B cell (primary cell): Measurements from ENCODE around the gene TESMIN. TPM values are rescaled to one million over a fixed set of nuclear protein-coding genes. Genes with fewer than 3 reads are reported as not detected.

Experiments
- ATAC-seq: fragments of 200-7000 bp; cut with Tn5 transposase; one replicate; pipeline ENCODE4 v1.10.0; 2021; ENCODE audit warnings: low read depth, mild to moderate bottlenecking, moderate number of reproducible peaks, moderate library complexity
- CTCF ChIA-PET: fragments of 350-600 bp; sonication (Branson Sonifier 250); formaldehyde crosslinking; loops from one replicate; lab custom pipeline; 2021; ENCODE audit warnings: antibody characterized with exemption, inconsistent platforms; lab: Charles Lee
- POLR2A ChIA-PET: fragments of 350-600 bp; sonication (Branson Sonifier 250); formaldehyde crosslinking; loops from one replicate; lab custom pipeline; 2021; ENCODE audit warnings: antibody characterized with exemption; lab: Charles Lee
- DNase-seq: peaks from one replicate; pipeline ENCODE4 v3.0.0; 2013
- H2AFZ ChIP-seq: 2 replicates; pipeline ENCODE4 v1.6.1; 2012; ENCODE audit warnings: mild to moderate bottlenecking, low read depth, low read length; ENCODE audit not compliant: insufficient read depth, poor library complexity, severe bottlenecking
- H3K27ac ChIP-seq, 2 donors: 1 replicate in 1 of 2; 2 replicates in 1 of 2; pipeline ENCODE4 v1.5.1; 2012 to 2013; ENCODE audit warnings: low read length in 2 of 2, mild to moderate bottlenecking in 2 of 2, moderate library complexity in 1 of 2
- H3K27me3 ChIP-seq, 4 experiments: fragments of 200-600 bp in 1 of 4; sonication (generic) in 1 of 4; replicated peaks in 1 of 4; 1 replicate in 2 of 4; 2 replicates in 2 of 4; pipeline versions ENCODE4 v1.6.1 to v1.7.0; 2013 to 2016; ENCODE audit warnings: low read length in 3 of 4, mild to moderate bottlenecking in 2 of 4, mixed read lengths in 1 of 4, moderate library complexity in 1 of 4; ENCODE audit not compliant: insufficient read depth in 4 of 4, control insufficient read depth in 3 of 4; ENCODE audit errors: control extremely low read depth in 1 of 4
- H3K36me3 ChIP-seq, 2 experiments: replicated peaks in 1 of 2; 1 replicate in 1 of 2; 2 replicates in 1 of 2; pipeline versions ENCODE4 v1.6.1 to v1.7.1; 2013; ENCODE audit warnings: low read length in 1 of 2; ENCODE audit not compliant: insufficient read depth in 2 of 2, control insufficient read depth in 1 of 2; ENCODE audit errors: control extremely low read depth in 1 of 2, extremely low read depth in 1 of 2
- H3K4me1 ChIP-seq, 2 donors: fragments of 200-600 bp in 1 of 2; sonication (generic) in 1 of 2; 1 replicate in 1 of 2; 2 replicates in 1 of 2; pipeline versions ENCODE4 v1.5.1 to v1.6.1; 2013 to 2017; ENCODE audit warnings: low read length in 2 of 2; ENCODE audit not compliant: control insufficient read depth in 2 of 2, insufficient read depth in 2 of 2
- H3K4me2 ChIP-seq: replicated peaks from 2 replicates; pipeline ENCODE3; 2012; ENCODE audit warnings: mild to moderate bottlenecking, low read depth, low read length; ENCODE audit not compliant: poor library complexity, severe bottlenecking
- H3K4me3 ChIP-seq, 5 experiments: fragments of 200-600 bp in 1 of 5; sonication (generic) in 1 of 5; 1 replicate in 3 of 5; 2 replicates in 2 of 5; pipeline versions ENCODE4 v1.5.1 to v1.7.0; 2011 to 2016; ENCODE audit warnings: low read length in 4 of 5, mild to moderate bottlenecking in 4 of 5, low read depth in 2 of 5, control low read depth in 1 of 5, moderate library complexity in 1 of 5; ENCODE audit not compliant: insufficient read depth in 1 of 5; ENCODE audit errors: control extremely low read depth in 1 of 5, extremely low read depth in 1 of 5
- H3K79me2 ChIP-seq: fragments of 200-600 bp; sonication (generic); one replicate; pipeline ENCODE4 v1.6.0; 2016; ENCODE audit warnings: low read length; ENCODE audit not compliant: control insufficient read depth, insufficient read depth
- H3K9ac ChIP-seq: fragments of 200-600 bp; sonication (generic); 2 replicates; pipeline ENCODE4 v1.6.1; 2017; ENCODE audit warnings: mild to moderate bottlenecking, low read length, moderate library complexity
- H3K9me3 ChIP-seq, 3 donors: one replicate each; pipeline versions ENCODE4 v1.6.1 to v1.7.1; 2013; ENCODE audit warnings: low read length in 2 of 3; ENCODE audit not compliant: control insufficient read depth in 2 of 3, insufficient read depth in 1 of 3; ENCODE audit errors: control extremely low read depth in 1 of 3
- H4K20me1 ChIP-seq: 2 replicates; pipeline ENCODE4 v1.6.0; 2012; ENCODE audit warnings: mild to moderate bottlenecking, low read length; ENCODE audit not compliant: insufficient read depth, control insufficient read depth, poor library complexity, severe bottlenecking
- H3K27ac Mint-ChIP-seq: one replicate; pipeline ENCODE4 v1.8.0; 2021; ENCODE audit warnings: mixed read lengths
- H3K27me3 Mint-ChIP-seq: one replicate; pipeline ENCODE4 v1.8.0; 2021; ENCODE audit warnings: mixed read lengths
- H3K4me1 Mint-ChIP-seq: one replicate; pipeline ENCODE4 v1.8.0; 2021; ENCODE audit warnings: mixed read lengths
- H3K4me3 Mint-ChIP-seq: one replicate; pipeline ENCODE4 v1.8.0; 2021; ENCODE audit warnings: mixed read lengths
- H3K9me3 Mint-ChIP-seq: one replicate; pipeline ENCODE4 v1.8.0; 2022; ENCODE audit warnings: mixed read lengths; ENCODE audit not compliant: insufficient read depth
- EZH2 ChIP-seq: IDR thresholded peaks from 2 replicates; pipeline ENCODE4 v1.6.1; 2012; ENCODE audit warnings: borderline replicate concordance, low read depth, mild to moderate bottlenecking, moderate library complexity, low read length; ENCODE audit not compliant: insufficient read depth, poor library complexity, severe bottlenecking
- WGBS: methylation state at CpG from one replicate; pipeline ENCODE4 v1.1.5; 2013; ENCODE audit warnings: missing lambda C conversion rate; ENCODE audit not compliant: insufficient coverage; 5-methylcytosine and 5-hydroxymethylcytosine counted together
- intact Hi-C: fragments of 100-400 bp; cut with micrococcal nuclease; formaldehyde crosslinking; loops from one replicate; pipeline ENCODE4 v1.10.0; 2022
- polyA plus RNA-seq: library from polyadenylated mRNA; depleted of rRNA; stranded (reverse); fragments of >200 nt; gene quantifications from 2 replicates; pipeline ENCODE4 v1.2.3, GENCODE V29; 2012
- total RNA-seq, 2 donors: library from RNA; stranded (reverse); fragments of 120-200 nt in 1 of 2; gene quantifications; 1 replicate in 1 of 2; 2 replicates in 1 of 2; pipeline versions ENCODE4 v1.2.3 to v1.2.4, GENCODE V29; 2013 to 2022
- TF ChIP-seq, protein P1 (sequence below): fragments of 200-600 bp; IDR thresholded peaks from one replicate; pipeline ENCODE4 v1.8.0; 2022; ENCODE audit warnings: antibody characterized with exemption, mild to moderate bottlenecking

Gene TESMIN
- total and polyA plus RNA-seq, 2 donors (not counting 1 experiment from before 2014, with no cell fraction given): 3.2 to 4.3 TPM

GRCh38 chr11:68677432-68677831 is 73.9 kb downstream of the TESMIN start:
- Histone ChIP-seq H4K20me1 (no peaks in the 10 kb centered on the region), H3K4me1 (no peaks in the 10 kb centered on the region), H3K4me3 (no peak overlapping the region), H3K9me3 (peaks cover 0 to 7% (median 0%) of the 10 kb centered on the region in 3 donors), H3K9ac (no peak overlapping the region), H3K27ac (no peak overlapping the region), H3K36me3 (no peaks in the 10 kb centered on the region), H3K79me2 (no peaks in the 10 kb centered on the region), H3K27me3 (peaks cover 0 to 5% (median 0%) of the 10 kb centered on the region in 4 experiments), H2AFZ (no peak overlapping the region), H3K4me2 (no peak overlapping the region)
- WGBS: 53% methylated on average over 4 of the region's 6 CpGs
- Mint-ChIP-seq H3K27ac (no peak overlapping the region), H3K4me1 (no peaks in the 10 kb centered on the region), H3K9me3 (no peaks in the 10 kb centered on the region), H3K4me3 (no peak overlapping the region), H3K27me3 (peaks cover 22% of the 10 kb centered on the region)
- intact Hi-C loops: no loop called here
- no peak for DNase-seq
- TF ChIP-seq EZH2: no peak
- TF ChIP-seq, protein P1, sequence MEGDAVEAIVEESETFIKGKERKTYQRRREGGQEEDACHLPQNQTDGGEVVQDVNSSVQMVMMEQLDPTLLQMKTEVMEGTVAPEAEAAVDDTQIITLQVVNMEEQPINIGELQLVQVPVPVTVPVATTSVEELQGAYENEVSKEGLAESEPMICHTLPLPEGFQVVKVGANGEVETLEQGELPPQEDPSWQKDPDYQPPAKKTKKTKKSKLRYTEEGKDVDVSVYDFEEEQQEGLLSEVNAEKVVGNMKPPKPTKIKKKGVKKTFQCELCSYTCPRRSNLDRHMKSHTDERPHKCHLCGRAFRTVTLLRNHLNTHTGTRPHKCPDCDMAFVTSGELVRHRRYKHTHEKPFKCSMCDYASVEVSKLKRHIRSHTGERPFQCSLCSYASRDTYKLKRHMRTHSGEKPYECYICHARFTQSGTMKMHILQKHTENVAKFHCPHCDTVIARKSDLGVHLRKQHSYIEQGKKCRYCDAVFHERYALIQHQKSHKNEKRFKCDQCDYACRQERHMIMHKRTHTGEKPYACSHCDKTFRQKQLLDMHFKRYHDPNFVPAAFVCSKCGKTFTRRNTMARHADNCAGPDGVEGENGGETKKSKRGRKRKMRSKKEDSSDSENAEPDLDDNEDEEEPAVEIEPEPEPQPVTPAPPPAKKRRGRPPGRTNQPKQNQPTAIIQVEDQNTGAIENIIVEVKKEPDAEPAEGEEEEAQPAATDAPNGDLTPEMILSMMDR: no peak
- ATAC-seq: no peak
- ChIA-PET POLR2A (no interaction called here), CTCF (no interaction called here)

DNA sequence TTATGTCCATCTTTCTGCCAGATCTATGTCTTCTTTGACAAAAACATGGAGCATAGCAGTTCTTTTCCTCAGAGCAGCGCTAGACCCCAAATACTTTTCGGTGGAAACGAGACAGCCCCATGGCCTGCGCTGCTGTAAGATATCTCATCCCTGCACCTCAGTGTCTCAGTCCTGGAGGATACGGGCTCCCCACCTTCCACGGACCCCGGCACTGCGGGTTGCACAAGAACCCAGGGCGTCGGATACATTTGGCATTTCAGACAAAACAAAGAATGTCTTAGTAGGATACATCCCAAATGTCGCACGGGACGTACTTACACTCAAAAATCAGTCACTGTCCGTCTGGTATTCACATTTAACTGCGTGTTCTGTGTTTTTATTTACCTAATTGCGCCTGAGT is 76.9 kb downstream of the TESMIN start:
- peaks cover 0 to 13% (median 0%) of the 10 kb centered on the region in 3 donors for H3K9me3 ChIP-seq
- CTCF ChIA-PET: interaction anchor here (0.7 kb wide), 1 partner anchor 416 kb away, joined by 3 read pairs; no protein-coding TSS in a partner anchor
- intact Hi-C loops: no loop called here

More for the DNA sequence above, 76.9 kb downstream of the TESMIN start:
- POLR2A ChIA-PET: no interaction called here
- peaks cover 22% of the 10 kb centered on the region for H3K27me3 Mint-ChIP-seq
- no peak overlapping the region for H2AFZ ChIP-seq
- no peaks in the 10 kb centered on the region for H3K4me1 ChIP-seq
- no peak for TF ChIP-seq EZH2
- TF ChIP-seq, protein P1: no peak
- ATAC-seq: no peak
- H3K9me3 Mint-ChIP-seq: no peaks in the 10 kb centered on the region
- H3K4me3 Mint-ChIP-seq: no peak overlapping the region
- H3K27ac Mint-ChIP-seq: no peak overlapping the region
- no peak overlapping the region for H3K9ac ChIP-seq
- no peak overlapping the region for H3K4me2 ChIP-seq
- peaks cover 0 to 3% (median 0%) of the 10 kb centered on the region in 4 experiments for H3K27me3 ChIP-seq
- H3K4me3 ChIP-seq: no peak overlapping the region
- H4K20me1 ChIP-seq: no peaks in the 10 kb centered on the region
- H3K4me1 Mint-ChIP-seq: no peaks in the 10 kb centered on the region
- H3K27ac ChIP-seq: no peak overlapping the region
- 94% methylated on average over 14 of the region's 16 CpGs for WGBS
- H3K36me3 ChIP-seq: no peaks in the 10 kb centered on the region
- DNase-seq: no peak
- no peaks in the 10 kb centered on the region for H3K79me2 ChIP-seq
